HepG2 (cell line): Measurements from ENCODE around the gene TM4SF1. TPM values are rescaled to one million over a fixed set of nuclear protein-coding genes. Genes with fewer than 3 reads are reported as not detected.

Experiments
- ATAC-seq: fragments of 200-7000 bp; cut with Tn5 transposase; 3 replicates; pipeline ENCODE4 v1.9.1; 2020; ENCODE audit warnings: mild to moderate bottlenecking, moderate library complexity
- BruUV-seq: library from RNA; stranded (reverse); fragments of 400-500 nt; replicated peaks from 2 replicates; lab custom pipeline; 2021; lab: Mats Ljungman, UMichigan
- CTCF ChIA-PET: fragments of 300-600 bp; formaldehyde crosslinking; extraction: SDS; loops from one replicate; lab custom pipeline; 2021; ENCODE audit warnings: low total read pairs, inconsistent platforms, low intra/inter-chr PET ratio; lab: Yijun Ruan, JAX
- POLR2A ChIA-PET: fragments of 350-600 bp; sonication (Branson Sonifier 250); formaldehyde crosslinking; loops from one replicate; lab custom pipeline; 2020; ENCODE audit warnings: antibody characterized with exemption, inconsistent platforms; lab: Yijun Ruan, JAX
- DNase-seq: peaks from one replicate; pipeline ENCODE4 v3.0.0-alpha.2; 2015; ENCODE audit warnings: low spot score
- FAIRE-seq: peaks from 3 replicates; lab custom pipeline; 2011; peaks lifted over from hg19 to GRCh38; lab: Jason Lieb, UNC
- H2AFZ ChIP-seq: one replicate; pipeline ENCODE4 v1.6.1; 2011; ENCODE audit warnings: low read length, inconsistent platforms
- H3K27ac ChIP-seq: fragments of 300-600 bp; 3 replicates; pipeline ENCODE4 v1.8.0; 2011; ENCODE audit warnings: mixed run types, mild to moderate bottlenecking, mixed read lengths, low read length, inconsistent platforms; ENCODE audit not compliant: insufficient read depth; ENCODE audit errors: extremely low read length
- H3K27me3 ChIP-seq, 2 experiments: fragments of 200-600 bp in 1 of 2; 2 replicates in 1 of 2; 3 replicates in 1 of 2; pipeline versions ENCODE4 v1.6.0 to v1.8.0; 2011; ENCODE audit warnings: low read length in 2 of 2, mild to moderate bottlenecking in 2 of 2, moderate library complexity in 2 of 2, inconsistent platforms in 1 of 2; ENCODE audit not compliant: insufficient read depth in 2 of 2, control insufficient read depth in 1 of 2
- H3K36me3 ChIP-seq, 2 experiments: fragments of 200-600 bp in 1 of 2; replicated peaks in 1 of 2; 2 replicates in 1 of 2; 3 replicates in 1 of 2; pipeline versions ENCODE4 v1.5.1 to v1.8.0; 2011; ENCODE audit warnings: low read length in 2 of 2, inconsistent platforms in 1 of 2; ENCODE audit not compliant: insufficient read depth in 2 of 2, control insufficient read depth in 1 of 2
- H3K4me1 ChIP-seq: 2 replicates; pipeline ENCODE4 v1.5.1; 2012; ENCODE audit warnings: low read length, inconsistent platforms; ENCODE audit not compliant: insufficient read depth
- H3K4me2 ChIP-seq: 2 replicates; pipeline ENCODE4 v1.6.0; 2011; ENCODE audit warnings: low read depth, low read length, inconsistent platforms
- H3K4me3 ChIP-seq, 3 experiments: fragments of 200-600 bp in 1 of 3; sonication (generic), shearing (Covaris generic) in 1 of 3; replicated peaks in 1 of 3; 2 replicates each; pipeline ENCODE4 v1.5.1; 2011 to 2016; ENCODE audit warnings: low read length in 3 of 3, inconsistent platforms in 2 of 3, low read depth in 2 of 3, mild to moderate bottlenecking in 2 of 3, control low read depth in 1 of 3, mixed read lengths in 1 of 3; ENCODE audit not compliant: insufficient read depth in 1 of 3
- H3K79me2 ChIP-seq: one replicate; pipeline ENCODE4 v1.6.1; 2011; ENCODE audit warnings: low read length, inconsistent platforms; ENCODE audit not compliant: insufficient read depth
- H3K9ac ChIP-seq: 2 replicates; pipeline ENCODE4 v1.6.0; 2011; ENCODE audit warnings: mild to moderate bottlenecking, low read depth, low read length, inconsistent platforms; ENCODE audit not compliant: insufficient read depth
- H3K9me3 ChIP-seq: 2 replicates; pipeline ENCODE4 v1.5.1; 2012; ENCODE audit warnings: mild to moderate bottlenecking, low read length
- H4K20me1 ChIP-seq: 2 replicates; pipeline ENCODE4 v1.6.0; 2011; ENCODE audit warnings: inconsistent platforms, mild to moderate bottlenecking, low read length, moderate library complexity; ENCODE audit not compliant: insufficient read depth
- AKAP8 ChIP-seq: sonication (generic); formaldehyde crosslinking; IDR thresholded peaks from 2 replicates; pipeline ENCODE4 v1.5.1; 2020; ENCODE audit warnings: mild to moderate bottlenecking, missing genetic modification reagents
- ASH2L ChIP-seq: fragments of 300-600, 200-600 bp; sonication (generic); IDR thresholded peaks from 2 replicates; pipeline ENCODE4 v1.7.0; 2017; ENCODE audit warnings: low read depth, mild to moderate bottlenecking, moderate library complexity, mixed read lengths, low read length; ENCODE audit not compliant: insufficient read length
- DMAP1 ChIP-seq: IDR thresholded peaks from 2 replicates; pipeline ENCODE4 v1.6.1; 2016
- ELF3 ChIP-seq: IDR thresholded peaks from 2 replicates; pipeline ENCODE4 v1.6.1; 2016; ENCODE audit warnings: missing genetic modification reagents, missing compliant biosample characterization
- EP300 ChIP-seq, 3 experiments: sonication (generic) in 1 of 3; formaldehyde crosslinking in 1 of 3; IDR thresholded peaks; 2 replicates each; pipeline versions ENCODE4 v1.5.1 to v1.6.1; 2011 to 2020; ENCODE audit warnings: low read depth in 2 of 3, low read length in 2 of 3, borderline replicate concordance in 1 of 3, improper control_type of control experiment in 1 of 3, mild to moderate bottlenecking in 1 of 3, missing genetic modification reagents in 1 of 3, moderate library complexity in 1 of 3
- FOSL1 ChIP-seq: sonication (generic); formaldehyde crosslinking; IDR thresholded peaks from 2 replicates; pipeline ENCODE4 v1.9.0; 2021; ENCODE audit warnings: missing genetic modification reagents, borderline replicate concordance
- GFI1 ChIP-seq: sonication (generic); formaldehyde crosslinking; IDR thresholded peaks from 2 replicates; pipeline ENCODE4 v1.5.0; 2020; ENCODE audit warnings: missing genetic modification reagents, mild to moderate bottlenecking, borderline replicate concordance
- MAFF ChIP-seq: IDR thresholded peaks from 2 replicates; pipeline ENCODE4 v1.6.1; 2011; ENCODE audit warnings: low read depth, low read length, improper control_type of control experiment
- NKX3-1 ChIP-seq: sonication (generic); formaldehyde crosslinking; IDR thresholded peaks from 2 replicates; pipeline ENCODE4 v1.5.0; 2020; ENCODE audit warnings: missing genetic modification reagents
- NRL ChIP-seq: sonication (generic); formaldehyde crosslinking; IDR thresholded peaks from 2 replicates; pipeline ENCODE4 v1.5.0; 2020; ENCODE audit warnings: missing genetic modification reagents, mild to moderate bottlenecking, moderate library complexity, borderline replicate concordance
- RFXANK ChIP-seq: IDR thresholded peaks from 2 replicates; pipeline ENCODE4 v1.6.1; 2016
- SRSF1 ChIP-seq: fragments of 200-400 bp; formaldehyde crosslinking; optimal IDR thresholded peaks from 2 replicates; pipeline ENCODE3; 2017; ENCODE audit warnings: mild to moderate bottlenecking, low read depth, low read length, moderate library complexity
- ZMYM2 ChIP-seq: sonication (generic); formaldehyde crosslinking; IDR thresholded peaks from 2 replicates; pipeline ENCODE4 v1.8.0; 2022; ENCODE audit warnings: mild to moderate bottlenecking, missing genetic modification reagents
- ZNF605 ChIP-seq: sonication (generic); formaldehyde crosslinking; IDR thresholded peaks from 2 replicates; pipeline ENCODE4 v1.8.0; 2022; ENCODE audit warnings: mild to moderate bottlenecking, missing genetic modification reagents
- ZNF891 ChIP-seq: sonication (generic); formaldehyde crosslinking; IDR thresholded peaks from 2 replicates; pipeline ENCODE4 v1.5.0; 2020; ENCODE audit warnings: mild to moderate bottlenecking, missing genetic modification reagents
- WGBS: methylation state at CpG from one replicate; pipeline ENCODE4 v1.1.6; 2017; ENCODE audit warnings: low lambda C conversion rate; 5-methylcytosine and 5-hydroxymethylcytosine counted together
- in situ Hi-C: cut with HindIII; loops from 2 replicates; pipeline ENCODE4 v1.10.0; 2017; ENCODE audit warnings: low pct_unique_long_range_greater_than_20kb; ENCODE audit not compliant: extremely low pct_ligation_motif_present
- intact Hi-C: fragments of 100-400 bp; cut with micrococcal nuclease; formaldehyde crosslinking; loops from one replicate; pipeline ENCODE4 v1.10.0; 2022; ENCODE audit not compliant: unreplicated experiment
- polyA plus RNA-seq, 8 experiments: library from polyadenylated mRNA; depleted of rRNA in 3 of 8; stranded (reverse) in 7 of 8; unstranded in 1 of 8; fragments of >200 nt; fragmentation: Illumina TruSeq in 4 of 8; extraction: Trizol in 4 of 8; gene quantifications; 2 replicates each; pipeline versions ENCODE4 v1.2.1 to v1.2.3, GENCODE V29; 2011 to 2016; ENCODE audit warnings: low read depth in 4 of 8, missing spikeins in 1 of 8, mixed read lengths in 1 of 8; ENCODE audit not compliant: insufficient read depth in 1 of 8
- total RNA-seq, 5 experiments: library from RNA; depleted of rRNA; stranded (reverse); fragments of >200 nt; fragmentation: Illumina TruSeq; extraction: Trizol; gene quantifications; 2 replicates each; pipeline ENCODE4 v1.2.3, GENCODE V29; 2016; ENCODE audit warnings: low read depth in 1 of 5
- TF ChIP-seq, protein P1 (sequence below), 2 experiments: sonication (generic) in 1 of 2; formaldehyde crosslinking in 1 of 2; IDR thresholded peaks; 2 replicates each; pipeline versions ENCODE4 v1.5.1 to v1.6.1; 2011 to 2020; ENCODE audit warnings: borderline replicate concordance in 1 of 2, low read depth in 1 of 2, low read length in 1 of 2, mild to moderate bottlenecking in 1 of 2, missing genetic modification reagents in 1 of 2, moderate library complexity in 1 of 2
- TF ChIP-seq, protein P2 (sequence below): sonication (generic); formaldehyde crosslinking; IDR thresholded peaks from 2 replicates; pipeline ENCODE4 v1.4.0; 2020; ENCODE audit warnings: missing genetic modification reagents, mild to moderate bottlenecking, borderline replicate concordance
- TF ChIP-seq, protein P3 (sequence below): sonication (generic); formaldehyde crosslinking; IDR thresholded peaks from 2 replicates; pipeline ENCODE4 v1.4.0; 2020; ENCODE audit warnings: missing genetic modification reagents

The TM4SF1 gene
- total and polyA plus RNA-seq, 2 of the 13 experiments (the other 11 are each of a cell fraction or from before 2014, with no cell fraction given), result 431 to 1,359 TPM

DNA sequence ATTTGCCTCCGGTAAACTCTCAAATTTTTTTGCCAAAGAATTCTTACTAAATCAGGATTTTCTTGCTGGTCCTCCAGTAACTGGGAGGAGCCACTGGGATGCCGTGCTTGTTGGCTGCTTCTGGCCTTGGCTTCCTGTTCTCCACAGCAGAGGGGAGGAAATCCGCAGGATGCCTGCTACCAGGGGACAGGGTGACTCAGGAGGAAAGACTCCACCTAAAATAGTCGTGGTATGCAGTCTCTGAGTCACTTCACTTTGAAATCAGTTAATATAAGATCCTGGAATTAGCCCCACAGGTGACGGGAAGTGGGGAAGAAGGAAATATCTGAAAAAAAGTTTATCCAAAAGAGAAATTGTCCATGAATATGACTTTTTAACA lies 37.5 kb downstream of the TM4SF1 start:
- BruUV-seq, result no TSS peak
- 29% methylated on average over 5 of the region's 5 CpGs for WGBS
- Histone ChIP-seq H3K4me2 (peak overlapping the region; percentile 45), H3K9ac (peak overlapping the region; percentile 18; the same call in 1 of the 2 replicates), H3K4me1 (peaks cover 45% of the 10 kb centered on the region), H3K4me3 (peak overlapping the region in 1 of 3 experiments; percentile 23; a peak in 1 of 6 replicates), H2AFZ (no peak overlapping the region), H3K79me2 (no peaks in the 10 kb centered on the region), H3K9me3 (no peaks in the 10 kb centered on the region), H3K36me3 (no peaks in the 10 kb centered on the region), H3K27ac (peak overlapping the region; percentile 39), H3K27me3 (no peaks in the 10 kb centered on the region), H4K20me1 (no peaks in the 10 kb centered on the region)
- ChIA-PET POLR2A (interaction anchor here (0.9 kb wide), 1 partner anchor 14 kb away, joined by 3 read pairs; no protein-coding TSS in a partner anchor), CTCF (no interaction called here)
- intact Hi-C loops (loop anchor here (10.0 kb wide), 1 partner anchor 45 kb away; no protein-coding TSS in a partner anchor), in situ Hi-C loops (no loop called here)
- DNase-seq (peak; percentile 77), ATAC-seq (peak; percentile 93), FAIRE-seq (no peak)
- TF ChIP-seq FOSL1 (CRISPR knock-in tag) (peak; percentile 57; the same call in 1 of the 2 replicates), NKX3-1 (CRISPR knock-in tag) (no peak), GFI1 (0 out of 2 replicates have a peak, but pooled peaks have one; percentile 26), MAFF (no peak), ASH2L (peak; percentile 47), DMAP1 (no peak), RFXANK (CRISPR knock-in tag) (no peak), SRSF1 (no peak), ELF3 (CRISPR knock-in tag) (peak; percentile 57; the same call in 1 of the 2 replicates), AKAP8 (CRISPR knock-in tag) (no peak), ZNF891 (CRISPR knock-in tag) (no peak), ZMYM2 (CRISPR knock-in tag) (0 out of 2 replicates have a peak, but pooled peaks have one; percentile 31), EP300 (IDR thresholded peaks at IDR 0.05; ENCODE audit: low read depth in 2 of 2, low read length in 2 of 2) (peak in 1 of 2 experiments; percentile 65; a peak in 2 of 4 replicates), EP300 (CRISPR knock-in tag; IDR thresholded peaks at IDR 0.05; ENCODE audit: borderline replicate concordance) (no peak), NRL (CRISPR knock-in tag) (no peak), ZNF605 (CRISPR knock-in tag) (no peak)
- TF ChIP-seq, protein P1, sequence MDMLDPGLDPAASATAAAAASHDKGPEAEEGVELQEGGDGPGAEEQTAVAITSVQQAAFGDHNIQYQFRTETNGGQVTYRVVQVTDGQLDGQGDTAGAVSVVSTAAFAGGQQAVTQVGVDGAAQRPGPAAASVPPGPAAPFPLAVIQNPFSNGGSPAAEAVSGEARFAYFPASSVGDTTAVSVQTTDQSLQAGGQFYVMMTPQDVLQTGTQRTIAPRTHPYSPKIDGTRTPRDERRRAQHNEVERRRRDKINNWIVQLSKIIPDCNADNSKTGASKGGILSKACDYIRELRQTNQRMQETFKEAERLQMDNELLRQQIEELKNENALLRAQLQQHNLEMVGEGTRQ (IDR thresholded peaks at IDR 0.05; ENCODE audit: low read depth, low read length), result no peak
- TF ChIP-seq, protein P1 (CRISPR knock-in tag; IDR thresholded peaks at IDR 0.05; ENCODE audit: borderline replicate concordance), result no peak
- TF ChIP-seq, protein P2, sequence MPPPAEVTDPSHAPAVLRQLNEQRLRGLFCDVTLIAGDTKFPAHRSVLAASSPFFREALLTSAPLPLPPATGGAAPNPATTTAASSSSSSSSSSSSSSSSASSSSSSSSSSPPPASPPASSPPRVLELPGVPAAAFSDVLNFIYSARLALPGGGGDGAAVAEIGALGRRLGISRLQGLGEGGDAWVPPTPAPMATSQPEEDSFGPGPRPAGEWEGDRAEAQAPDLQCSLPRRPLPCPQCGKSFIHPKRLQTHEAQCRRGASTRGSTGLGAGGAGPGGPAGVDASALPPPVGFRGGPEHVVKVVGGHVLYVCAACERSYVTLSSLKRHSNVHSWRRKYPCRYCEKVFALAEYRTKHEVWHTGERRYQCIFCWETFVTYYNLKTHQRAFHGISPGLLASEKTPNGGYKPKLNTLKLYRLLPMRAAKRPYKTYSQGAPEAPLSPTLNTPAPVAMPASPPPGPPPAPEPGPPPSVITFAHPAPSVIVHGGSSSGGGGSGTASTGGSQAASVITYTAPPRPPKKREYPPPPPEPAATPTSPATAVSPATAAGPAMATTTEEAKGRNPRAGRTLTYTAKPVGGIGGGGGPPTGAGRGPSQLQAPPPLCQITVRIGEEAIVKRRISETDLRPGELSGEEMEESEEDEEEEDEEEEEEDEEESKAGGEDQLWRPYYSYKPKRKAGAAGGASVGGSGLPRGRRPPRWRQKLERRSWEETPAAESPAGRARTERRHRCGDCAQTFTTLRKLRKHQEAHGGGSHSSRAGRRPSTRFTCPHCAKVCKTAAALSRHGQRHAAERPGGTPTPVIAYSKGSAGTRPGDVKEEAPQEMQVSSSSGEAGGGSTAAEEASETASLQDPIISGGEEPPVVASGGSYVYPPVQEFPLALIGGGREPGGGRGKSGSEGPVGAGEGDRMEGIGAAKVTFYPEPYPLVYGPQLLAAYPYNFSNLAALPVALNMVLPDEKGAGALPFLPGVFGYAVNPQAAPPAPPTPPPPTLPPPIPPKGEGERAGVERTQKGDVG (CRISPR knock-in tag), result no peak
- TF ChIP-seq, protein P3, sequence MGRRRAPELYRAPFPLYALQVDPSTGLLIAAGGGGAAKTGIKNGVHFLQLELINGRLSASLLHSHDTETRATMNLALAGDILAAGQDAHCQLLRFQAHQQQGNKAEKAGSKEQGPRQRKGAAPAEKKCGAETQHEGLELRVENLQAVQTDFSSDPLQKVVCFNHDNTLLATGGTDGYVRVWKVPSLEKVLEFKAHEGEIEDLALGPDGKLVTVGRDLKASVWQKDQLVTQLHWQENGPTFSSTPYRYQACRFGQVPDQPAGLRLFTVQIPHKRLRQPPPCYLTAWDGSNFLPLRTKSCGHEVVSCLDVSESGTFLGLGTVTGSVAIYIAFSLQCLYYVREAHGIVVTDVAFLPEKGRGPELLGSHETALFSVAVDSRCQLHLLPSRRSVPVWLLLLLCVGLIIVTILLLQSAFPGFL (CRISPR knock-in tag), result no peak
